GM19328 (cell line): ENCODE measurements around the gene CAPN2.

Source experiments
- ATAC-seq: cut with Tn5 transposase; IDR thresholded peaks from one replicate; pipeline ENCODE4 v1.9.1; 2021; ENCODE audit warnings: mild to moderate bottlenecking, moderate library complexity; ENCODE audit not compliant: unreplicated experiment

Gene CAPN2

DNA sequence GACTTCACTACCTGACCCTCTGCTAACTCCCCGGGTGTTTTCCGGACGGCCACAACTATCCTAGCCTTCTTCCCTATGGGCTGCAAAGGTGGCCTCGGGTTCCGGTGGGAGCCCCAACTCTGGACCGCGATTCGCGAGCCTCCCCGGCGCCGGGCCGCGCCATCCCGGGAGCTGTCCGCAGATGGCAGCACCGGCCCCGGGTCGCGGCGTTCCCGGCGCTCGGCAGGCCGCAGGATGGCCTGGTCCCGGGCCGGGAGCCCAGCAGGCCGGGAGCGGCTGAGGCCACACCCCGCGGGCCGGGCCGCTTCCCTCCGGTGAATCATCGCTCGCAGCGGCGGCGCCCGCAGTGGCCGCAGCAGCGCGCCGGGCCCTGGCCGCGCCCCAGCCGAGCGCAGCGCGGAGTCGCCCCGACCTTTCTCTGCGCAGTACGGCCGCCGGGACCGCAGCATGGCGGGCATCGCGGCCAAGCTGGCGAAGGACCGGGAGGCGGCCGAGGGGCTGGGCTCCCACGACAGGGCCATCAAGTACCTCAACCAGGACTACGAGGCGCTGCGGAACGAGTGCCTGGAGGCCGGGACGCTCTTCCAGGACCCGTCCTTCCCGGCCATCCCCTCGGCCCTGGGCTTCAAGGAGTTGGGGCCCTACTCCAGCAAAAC is at the start of gene CAPN2:
TSS of gene CAPN2 (plus strand) at position 346 of the 656 bp plus-strand sequence. CDS start at position 448, 102 bp downstream.
- peak; percentile 44 for ATAC-seq

DNA sequence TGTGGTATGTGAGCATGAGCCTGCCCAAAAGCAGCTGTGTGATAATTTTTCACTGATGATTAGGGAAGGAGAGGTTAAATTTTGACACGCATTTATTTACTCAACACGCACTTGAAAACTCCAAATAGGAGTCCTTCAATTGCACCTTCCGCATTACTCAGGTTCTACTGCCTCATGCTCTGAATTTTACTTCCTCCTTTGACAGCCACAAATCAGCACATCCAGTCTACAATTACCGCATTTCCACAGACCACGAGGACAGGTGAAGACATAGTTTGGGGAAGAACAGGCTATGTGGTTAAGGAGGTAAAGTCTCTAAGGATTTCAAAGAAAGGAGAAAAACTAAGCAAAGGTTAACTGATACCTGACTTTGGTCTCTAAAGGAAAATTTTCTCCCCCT is 49.4 kb upstream of the CAPN2 start:
- ATAC-seq, result no peak

- no peak for ATAC-seq
These were observed 48.2 kb upstream of the CAPN2 start for GRCh38 chr1:223664106-223664505.

- no peak for ATAC-seq
These were observed 46.6 kb upstream of the CAPN2 start, which contains the start of gene CAPN8 for GRCh38 chr1:223665592-223666312. TSS of gene CAPN8 (minus strand) at chr1:223665701. CDS start at chr1:223665646, 55 bp downstream.

DNA sequence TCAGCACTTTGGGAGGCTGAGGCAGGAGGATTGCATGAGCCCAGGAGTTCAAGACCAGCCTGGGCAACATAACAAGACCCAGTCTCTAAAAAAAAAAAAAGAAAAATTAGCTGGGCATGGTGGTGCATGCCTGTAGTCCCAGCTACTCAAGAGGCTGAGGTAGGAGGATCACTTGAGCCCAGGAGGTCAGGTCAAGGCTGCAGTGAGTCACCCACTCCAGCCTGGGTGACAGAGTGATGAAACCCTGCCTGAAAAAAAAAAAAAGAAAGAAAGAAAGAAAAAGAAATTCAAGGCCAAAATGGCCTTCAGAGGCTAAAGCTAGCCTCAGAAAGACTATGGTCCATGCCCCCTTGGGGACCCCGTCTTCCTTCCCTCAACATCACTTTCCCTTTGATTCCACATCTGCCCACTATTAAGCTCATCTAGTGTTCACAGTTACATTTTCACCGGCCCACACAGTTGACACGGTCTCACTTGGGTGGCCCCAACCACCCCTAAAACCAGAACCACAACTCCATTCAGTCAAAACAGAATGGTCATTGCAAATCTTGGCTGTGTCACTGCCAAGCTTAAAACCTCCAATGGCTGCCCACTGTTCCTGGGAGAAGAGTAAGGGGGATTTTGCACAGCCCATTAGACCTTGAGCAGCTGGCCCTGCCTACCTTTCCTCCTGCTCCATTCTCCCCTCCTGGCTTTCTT is 44.7 kb upstream of the CAPN2 start:
- ATAC-seq, result no peak

- no peak for ATAC-seq
These were observed 43.1 kb upstream of the CAPN2 start for GRCh38 chr1:223669003-223669795.

GRCh38 chr1:223670458-223671159 is 41.7 kb upstream of the CAPN2 start:
- ATAC-seq, result no peak

- ATAC-seq, result no peak
These were observed 38.0 kb upstream of the CAPN2 start for GRCh38 chr1:223674119-223674890.

GRCh38 chr1:223678841-223679240 is 33.5 kb upstream of the CAPN2 start:
- no peak for ATAC-seq

GRCh38 chr1:223680188-223680587 is 32.2 kb upstream of the CAPN2 start:
- no peak for ATAC-seq

DNA sequence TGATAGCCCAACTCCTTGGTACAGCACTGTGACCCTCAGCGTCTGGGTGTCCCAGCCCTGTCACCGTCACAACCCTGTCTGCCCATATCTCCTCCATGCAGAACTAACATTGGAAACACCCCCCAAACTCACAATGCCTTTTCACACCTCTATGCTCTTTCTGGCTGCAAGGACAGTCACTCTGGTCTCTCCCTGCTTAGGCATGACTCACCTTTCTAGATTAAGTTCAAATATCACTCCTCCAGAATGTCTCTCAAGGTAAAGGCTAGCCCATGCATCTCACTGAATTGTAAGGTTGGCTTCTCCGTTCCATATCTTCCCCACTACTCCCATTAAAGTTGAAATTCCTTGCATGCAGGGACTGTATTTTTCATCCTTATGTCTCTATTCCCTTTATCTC is 29.8 kb upstream of the CAPN2 start:
- ATAC-seq, result no peak

DNA sequence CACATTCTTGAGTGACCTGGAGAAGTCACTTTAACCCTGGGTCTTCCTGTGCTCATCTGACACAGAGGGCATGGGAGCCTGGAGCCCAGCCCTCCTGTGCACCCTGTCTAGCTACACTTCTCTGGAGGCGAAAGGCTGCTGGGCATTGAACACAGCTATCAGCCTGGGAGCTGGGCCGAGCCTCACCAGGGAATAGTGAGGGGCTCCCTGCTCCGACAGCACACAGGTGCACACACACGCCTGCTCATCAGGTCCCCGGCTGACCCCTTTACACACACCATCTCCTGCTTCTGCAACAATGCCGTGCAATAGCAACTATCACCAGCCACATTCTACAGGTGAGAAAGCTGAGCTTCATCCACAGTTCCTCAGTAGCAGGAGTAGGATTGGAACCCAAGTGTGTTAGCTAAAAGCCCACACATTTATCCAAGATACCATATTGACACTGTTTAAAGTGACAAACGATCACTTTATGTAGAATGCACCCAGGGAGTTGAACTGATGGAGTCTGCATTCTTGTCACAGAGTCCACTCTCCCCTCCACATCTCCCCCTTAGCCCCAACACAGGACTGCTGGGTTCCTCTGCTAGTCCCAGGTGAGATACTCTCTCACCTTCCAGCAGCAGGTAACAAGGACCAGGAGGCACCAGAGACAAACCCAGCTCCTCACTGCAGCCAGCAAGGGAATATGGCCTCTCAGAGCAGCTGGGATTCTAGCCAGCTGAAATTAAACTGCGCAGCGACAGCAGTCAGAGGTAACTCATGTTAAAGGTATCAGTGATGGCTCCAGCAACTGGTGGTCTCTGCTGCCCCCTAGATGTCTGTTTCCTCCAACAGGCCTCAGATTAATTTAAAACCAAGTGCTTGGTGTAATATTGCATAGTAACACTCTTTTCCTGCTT is 28.5 kb upstream of the CAPN2 start:
- no peak for ATAC-seq

- ATAC-seq, result no peak
These were observed 27.9 kb upstream of the CAPN2 start for GRCh38 chr1:223684488-223684792.

DNA sequence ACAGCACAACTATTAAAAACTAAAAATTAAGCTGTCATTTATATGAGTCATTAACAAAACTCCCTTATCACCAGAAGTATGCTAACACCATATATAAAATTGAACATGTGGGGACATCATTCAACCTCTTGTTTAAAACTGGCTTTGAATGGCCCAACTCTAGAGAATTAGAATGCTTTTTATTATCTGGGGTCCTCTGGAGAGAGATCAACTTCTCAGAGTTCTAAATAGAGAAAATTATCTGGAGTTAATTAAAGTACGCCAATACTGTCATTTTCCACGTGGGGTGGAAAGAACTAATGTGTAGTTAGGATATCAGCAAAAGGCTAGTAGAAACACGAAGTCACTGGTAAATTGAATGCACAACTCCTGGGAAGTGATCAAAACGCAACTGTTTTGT is 21.2 kb upstream of the CAPN2 start:
- no peak for ATAC-seq

- ATAC-seq, result no peak
These were observed 17.3 kb upstream of the CAPN2 start for GRCh38 chr1:223695014-223695548.

- ATAC-seq, result no peak
These were observed 16.4 kb upstream of the CAPN2 start for GRCh38 chr1:223695941-223696340.

GRCh38 chr1:223700388-223700918 is 11.9 kb upstream of the CAPN2 start:
- ATAC-seq, result no peak

DNA sequence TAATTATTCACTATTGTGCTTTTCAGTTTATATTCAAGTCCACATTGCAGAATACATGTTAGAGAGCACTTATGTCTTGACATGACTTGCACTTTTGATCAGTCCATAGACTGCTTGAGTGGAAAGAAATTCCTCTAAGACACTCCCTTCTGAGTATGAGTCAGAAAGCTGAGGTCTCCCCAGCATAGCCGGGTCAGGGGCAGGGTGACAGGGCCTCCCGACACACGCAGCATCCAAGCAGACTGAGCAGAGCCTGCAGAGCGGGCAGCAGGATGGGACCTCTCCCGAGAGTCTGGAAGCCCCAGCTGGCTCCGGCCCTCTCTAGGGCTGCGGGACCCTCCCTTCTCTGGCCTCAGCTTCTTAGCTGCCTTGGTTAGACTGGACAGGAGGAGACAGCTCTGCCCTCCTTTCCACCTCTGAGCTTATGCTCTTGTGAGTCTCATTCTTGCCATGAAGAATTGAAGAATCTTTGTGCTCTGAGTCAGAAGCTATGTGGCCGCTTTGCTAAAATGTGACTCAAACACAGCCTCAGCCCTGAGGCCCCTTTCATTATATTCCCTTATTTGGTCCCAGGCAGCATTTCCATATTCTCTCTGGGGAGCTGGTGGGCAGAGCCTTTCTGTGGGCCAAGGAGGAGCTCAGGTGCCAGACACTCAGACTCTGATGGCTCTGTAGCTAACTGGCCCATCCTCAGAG is 11.2 kb upstream of the CAPN2 start:
- ATAC-seq, result no peak
